Activated CD8-positive, alpha-beta T cell treated with anti-CD3 and anti-CD28 coated beads for 36 hours (primary cell): ENCODE measurements around the gene SHTN1. TPM values are rescaled to one million over a fixed set of nuclear protein-coding genes. Genes with fewer than 3 reads are reported as not detected.

Experiments used
- ATAC-seq: fragments of 200-7000 bp; cut with Tn5 transposase; one replicate; pipeline ENCODE4 v1.10.0; 2021; ENCODE audit warnings: mild to moderate bottlenecking, moderate library complexity
- CTCF ChIA-PET: fragments of 350-600 bp; sonication (Branson Sonifier 250); formaldehyde crosslinking; loops from one replicate; lab custom pipeline; 2021; ENCODE audit warnings: antibody characterized with exemption; lab: Charles Lee
- POLR2A ChIA-PET: fragments of 350-600 bp; sonication (Branson Sonifier 250); formaldehyde crosslinking; loops from one replicate; lab custom pipeline; 2021; ENCODE audit warnings: antibody characterized with exemption; lab: Charles Lee
- DNase-seq: peaks from one replicate; pipeline ENCODE4 v3.0.0-alpha.2; 2020
- H3K27ac Mint-ChIP-seq: one replicate; pipeline ENCODE4 v1.8.0; 2021; ENCODE audit warnings: mild to moderate bottlenecking, mixed read lengths
- H3K27me3 Mint-ChIP-seq: one replicate; pipeline ENCODE4 v1.8.0; 2021; ENCODE audit warnings: mixed read lengths
- H3K36me3 Mint-ChIP-seq: one replicate; pipeline ENCODE4 v1.8.0; 2021; ENCODE audit warnings: low read depth, mixed read lengths
- H3K4me1 Mint-ChIP-seq: one replicate; pipeline ENCODE4 v1.8.0; 2021; ENCODE audit warnings: low read depth, mixed read lengths
- H3K4me3 Mint-ChIP-seq: one replicate; pipeline ENCODE4 v1.8.0; 2021; ENCODE audit warnings: mild to moderate bottlenecking, moderate library complexity, mixed read lengths
- H3K9me3 Mint-ChIP-seq: one replicate; pipeline ENCODE4 v1.8.0; 2021; ENCODE audit warnings: mixed read lengths
- intact Hi-C: fragments of 100-400 bp; cut with micrococcal nuclease; formaldehyde crosslinking; loops from one replicate; pipeline ENCODE4 v1.10.0; 2022
- total RNA-seq, 2 experiments: library from RNA; stranded (reverse); gene quantifications; one replicate each; pipeline ENCODE4 v1.2.3, GENCODE V29; 2021
- TF ChIP-seq, protein P1 (sequence below): fragments of 200-600 bp; IDR thresholded peaks from one replicate; pipeline ENCODE4 v1.8.0; 2022; ENCODE audit warnings: antibody characterized with exemption, mild to moderate bottlenecking

Gene SHTN1
- total RNA-seq, 2 experiments from 2014 or later: not detected

DNA sequence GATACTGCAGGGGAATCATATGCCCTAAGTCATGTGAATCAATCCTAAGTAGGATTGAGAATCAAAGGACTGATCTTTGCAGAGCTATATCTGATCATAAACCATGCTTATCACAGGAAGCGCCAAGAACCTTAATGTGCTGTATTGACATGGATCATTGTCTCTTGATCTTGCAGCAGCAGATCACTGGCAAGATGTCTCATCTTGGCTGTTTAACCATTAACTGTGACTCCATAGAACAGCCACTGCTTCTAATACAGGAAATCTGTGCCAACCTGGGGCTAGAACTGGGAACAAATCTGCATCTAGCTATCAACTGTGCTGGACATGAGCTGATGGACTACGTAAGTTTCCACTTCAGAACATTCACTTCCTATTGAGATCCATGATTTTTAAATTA lies 134.0 kb downstream of the SHTN1 start:
- DNase-seq (no peak), ATAC-seq (no peak)
- ChIA-PET CTCF (no interaction called here), POLR2A (no interaction called here)
- no peaks in the 10 kb centered on the region for H3K36me3 Mint-ChIP-seq
- peaks cover 3% of the 10 kb centered on the region for H3K27me3 Mint-ChIP-seq
- TF ChIP-seq, protein P1, sequence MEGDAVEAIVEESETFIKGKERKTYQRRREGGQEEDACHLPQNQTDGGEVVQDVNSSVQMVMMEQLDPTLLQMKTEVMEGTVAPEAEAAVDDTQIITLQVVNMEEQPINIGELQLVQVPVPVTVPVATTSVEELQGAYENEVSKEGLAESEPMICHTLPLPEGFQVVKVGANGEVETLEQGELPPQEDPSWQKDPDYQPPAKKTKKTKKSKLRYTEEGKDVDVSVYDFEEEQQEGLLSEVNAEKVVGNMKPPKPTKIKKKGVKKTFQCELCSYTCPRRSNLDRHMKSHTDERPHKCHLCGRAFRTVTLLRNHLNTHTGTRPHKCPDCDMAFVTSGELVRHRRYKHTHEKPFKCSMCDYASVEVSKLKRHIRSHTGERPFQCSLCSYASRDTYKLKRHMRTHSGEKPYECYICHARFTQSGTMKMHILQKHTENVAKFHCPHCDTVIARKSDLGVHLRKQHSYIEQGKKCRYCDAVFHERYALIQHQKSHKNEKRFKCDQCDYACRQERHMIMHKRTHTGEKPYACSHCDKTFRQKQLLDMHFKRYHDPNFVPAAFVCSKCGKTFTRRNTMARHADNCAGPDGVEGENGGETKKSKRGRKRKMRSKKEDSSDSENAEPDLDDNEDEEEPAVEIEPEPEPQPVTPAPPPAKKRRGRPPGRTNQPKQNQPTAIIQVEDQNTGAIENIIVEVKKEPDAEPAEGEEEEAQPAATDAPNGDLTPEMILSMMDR: no peak
- H3K27ac Mint-ChIP-seq: no peak overlapping the region
- intact Hi-C loops: no loop called here
- H3K4me1 Mint-ChIP-seq: no peaks in the 10 kb centered on the region
- H3K4me3 Mint-ChIP-seq: no peak overlapping the region
- no peaks in the 10 kb centered on the region for H3K9me3 Mint-ChIP-seq

DNA sequence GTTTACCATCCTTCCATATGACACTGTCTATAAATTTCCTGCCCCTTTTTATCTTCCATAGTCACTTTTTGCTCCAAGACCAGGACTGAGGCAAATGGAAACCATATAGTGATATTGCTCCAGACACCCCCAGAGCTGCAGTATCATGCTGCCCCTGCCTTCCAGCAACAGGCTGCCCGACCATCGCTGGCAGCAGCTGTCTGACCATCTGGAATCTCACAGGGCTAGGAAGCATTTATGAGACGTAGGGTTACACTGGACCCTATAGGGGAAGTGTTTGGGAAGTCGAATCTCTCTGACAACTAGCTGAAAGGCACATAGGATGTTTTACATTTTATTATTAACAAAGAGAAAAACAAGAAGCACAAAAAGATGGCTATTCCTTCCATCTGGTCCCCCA lies 136.3 kb downstream of the SHTN1 start:
- TF ChIP-seq, protein P1: no peak
- intact Hi-C loops: no loop called here
- CTCF ChIA-PET: no interaction called here
- Mint-ChIP-seq H3K9me3 (no peaks in the 10 kb centered on the region), H3K36me3 (no peaks in the 10 kb centered on the region), H3K4me3 (no peak overlapping the region), H3K27me3 (peaks cover 3% of the 10 kb centered on the region), H3K27ac (no peak overlapping the region), H3K4me1 (no peaks in the 10 kb centered on the region)
- DNase-seq (no peak), ATAC-seq (no peak)
- POLR2A ChIA-PET: no interaction called here

DNA sequence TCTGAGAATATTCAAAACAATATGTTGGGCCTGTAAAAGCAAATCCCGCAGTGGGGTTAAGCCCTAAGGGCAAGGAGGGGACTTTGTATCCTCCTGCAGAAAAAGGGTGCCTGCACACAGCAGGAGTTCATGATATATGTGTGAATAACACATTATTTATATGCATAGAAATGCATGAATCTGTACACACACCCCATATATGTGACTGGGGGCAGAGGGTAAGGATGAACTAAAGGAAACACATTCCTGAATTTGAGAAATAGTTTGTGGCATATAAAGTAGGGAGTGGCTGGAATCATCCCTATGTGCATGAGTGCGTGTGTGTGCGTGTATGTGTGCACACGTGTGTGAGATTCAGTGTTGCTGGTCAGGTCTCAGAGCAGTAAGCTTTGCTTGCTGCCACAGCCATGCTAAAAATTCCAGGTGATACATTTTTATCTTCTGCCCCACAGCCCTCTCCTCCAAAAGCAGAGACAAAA lies 136.8 kb downstream of the SHTN1 start:
- H3K36me3 Mint-ChIP-seq: no peaks in the 10 kb centered on the region
- peaks cover 3% of the 10 kb centered on the region for H3K27me3 Mint-ChIP-seq
- ATAC-seq: no peak
- CTCF ChIA-PET: no interaction called here
- no peaks in the 10 kb centered on the region for H3K4me1 Mint-ChIP-seq
- TF ChIP-seq, protein P1: no peak
- intact Hi-C loops: no loop called here
- no peaks in the 10 kb centered on the region for H3K9me3 Mint-ChIP-seq
- no peak overlapping the region for H3K4me3 Mint-ChIP-seq
- H3K27ac Mint-ChIP-seq: no peak overlapping the region
- POLR2A ChIA-PET: no interaction called here
- DNase-seq: no peak

DNA sequence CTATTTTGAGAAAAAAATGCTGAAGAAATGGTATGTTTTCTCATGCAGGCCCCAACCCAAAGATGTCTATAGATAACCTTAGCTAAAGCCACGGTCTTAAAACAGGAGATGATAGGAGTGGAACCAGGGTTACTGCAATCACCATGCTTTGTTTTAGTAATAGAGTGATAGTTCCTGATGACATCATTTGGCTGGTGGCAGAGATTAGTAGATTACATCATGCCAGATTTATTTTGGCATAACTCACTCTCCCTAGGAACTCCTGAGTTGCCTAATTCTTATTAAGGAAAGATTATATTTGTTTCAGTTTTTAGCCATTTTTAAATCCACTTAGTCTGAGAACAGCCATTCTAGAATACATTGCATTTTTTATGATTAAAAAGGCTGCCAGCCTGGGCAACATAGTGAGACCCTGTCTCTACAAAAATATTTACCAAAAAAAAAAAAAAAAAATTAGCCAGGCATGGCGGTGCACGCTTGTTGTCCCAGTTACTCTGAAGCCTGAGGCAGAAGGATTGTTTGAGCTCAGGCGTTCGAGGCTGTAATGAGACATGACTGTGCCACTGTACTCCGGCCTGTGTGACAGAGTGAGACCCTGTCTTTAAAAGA lies 137.9 kb downstream of the SHTN1 start:
- Mint-ChIP-seq H3K27me3 (peaks cover 3% of the 10 kb centered on the region), H3K4me3 (no peak overlapping the region), H3K27ac (no peak overlapping the region), H3K9me3 (no peaks in the 10 kb centered on the region), H3K4me1 (no peaks in the 10 kb centered on the region), H3K36me3 (no peaks in the 10 kb centered on the region)
- TF ChIP-seq, protein P1: no peak
- intact Hi-C loops: no loop called here
- POLR2A ChIA-PET: no interaction called here
- CTCF ChIA-PET: no interaction called here
- DNase-seq: no peak
- ATAC-seq: no peak

DNA sequence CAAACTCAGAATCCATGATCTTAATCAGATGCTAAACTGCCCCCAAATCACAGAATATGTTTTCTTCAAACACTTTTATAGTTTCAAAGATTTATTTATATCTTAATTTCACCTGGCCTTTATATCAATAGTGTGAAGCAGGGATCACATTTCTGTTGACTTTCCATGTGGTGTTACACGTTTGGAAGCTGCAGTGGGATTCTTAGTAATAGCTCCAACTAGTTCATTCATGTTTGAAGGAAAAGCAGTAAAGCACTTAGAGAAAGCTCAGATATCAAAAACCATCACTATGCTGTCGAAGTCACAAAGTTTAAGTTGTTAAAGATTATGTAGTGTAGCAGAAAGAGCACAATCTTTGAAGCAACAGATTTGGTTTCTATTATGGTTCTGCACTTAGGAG lies 138.9 kb downstream of the SHTN1 start:
- Mint-ChIP-seq H3K4me1 (no peaks in the 10 kb centered on the region), H3K27me3 (peaks cover 3% of the 10 kb centered on the region), H3K9me3 (no peaks in the 10 kb centered on the region), H3K4me3 (no peak overlapping the region), H3K36me3 (no peaks in the 10 kb centered on the region), H3K27ac (no peak overlapping the region)
- TF ChIP-seq, protein P1: no peak
- DNase-seq (no peak), ATAC-seq (no peak)
- ChIA-PET CTCF (no interaction called here), POLR2A (no interaction called here)
- intact Hi-C loops: no loop called here
